Skeletal muscle satellite cell (primary cell): Measurements from ENCODE around the gene GPATCH4.
"Not testable (repeated sequence)": the region's sequence is repeated elsewhere in the genome, so short reads cannot be mapped to it uniquely, and the experiment has no call there.

ENCODE experiments used
- H3K27me3 ChIP-seq: 2 replicates; pipeline ENCODE4 v1.7.0; 2013; ENCODE audit warnings: low read length; ENCODE audit not compliant: control insufficient read depth, insufficient read depth
- H3K36me3 ChIP-seq: 2 replicates; pipeline ENCODE4 v1.7.0; 2013; ENCODE audit warnings: mild to moderate bottlenecking, control low read depth, low read length; ENCODE audit not compliant: insufficient read depth
- H3K4me1 ChIP-seq: 2 replicates; pipeline ENCODE4 v1.7.0; 2013; ENCODE audit warnings: low read length; ENCODE audit not compliant: control insufficient read depth, insufficient read depth
- H3K4me2 ChIP-seq: 2 replicates; pipeline ENCODE4 v1.7.0; 2013; ENCODE audit warnings: mild to moderate bottlenecking, low read length
- H3K4me3 ChIP-seq: 2 replicates; pipeline ENCODE4 v1.7.0; 2013; ENCODE audit warnings: low read length
- H3K9ac ChIP-seq: 2 replicates; pipeline ENCODE4 v1.7.0; 2013; ENCODE audit warnings: mild to moderate bottlenecking, low read depth, low read length, moderate library complexity
- H3K9me3 ChIP-seq: replicated peaks from 2 replicates; pipeline ENCODE4 v1.7.0; 2013; ENCODE audit warnings: mild to moderate bottlenecking, control low read depth, low read length

The GPATCH4 gene

GRCh38 chr1:156625436-156626078 lies 24.3 kb upstream of the GPATCH4 start:
- Histone ChIP-seq H3K4me3 (no peak overlapping the region), H3K4me1 (peaks cover 18% of the 10 kb centered on the region), H3K9ac (no peak overlapping the region), H3K9me3 (no peaks in the 10 kb centered on the region), H3K4me2 (peak overlapping the region; percentile 34), H3K27me3 (peaks cover 62% of the 10 kb centered on the region), H3K36me3 (no peaks in the 10 kb centered on the region)

GRCh38 chr1:156624814-156625435 lies 23.6 kb upstream of the GPATCH4 start:
- Histone ChIP-seq H3K9ac (no peak overlapping the region), H3K27me3 (peaks cover 67% of the 10 kb centered on the region), H3K4me2 (peak overlapping the region; percentile 87), H3K36me3 (no peaks in the 10 kb centered on the region), H3K4me3 (peak overlapping the region; percentile 64), H3K9me3 (no peaks in the 10 kb centered on the region), H3K4me1 (peaks cover 18% of the 10 kb centered on the region)

GRCh38 chr1:156623946-156624813 lies 22.9 kb upstream of the GPATCH4 start:
- Histone ChIP-seq H3K27me3 (peaks cover 71% of the 10 kb centered on the region), H3K9me3 (no peaks in the 10 kb centered on the region), H3K36me3 (no peaks in the 10 kb centered on the region), H3K4me3 (peak overlapping the region; percentile 64), H3K4me1 (peaks cover 18% of the 10 kb centered on the region), H3K9ac (no peak overlapping the region), H3K4me2 (peak overlapping the region; percentile 87)

- H3K4me1 ChIP-seq = peaks cover 18% of the 10 kb centered on the region
- H3K4me3 ChIP-seq = no peak overlapping the region
- H3K27me3 ChIP-seq = peaks cover 73% of the 10 kb centered on the region
- no peak overlapping the region for H3K9ac ChIP-seq
- H3K36me3 ChIP-seq = no peaks in the 10 kb centered on the region
- H3K4me2 ChIP-seq = no peak overlapping the region
- no peaks in the 10 kb centered on the region for H3K9me3 ChIP-seq
These were observed 21.5 kb upstream of the GPATCH4 start for GRCh38 chr1:156622581-156623297.

GRCh38 chr1:156619582-156619955 lies 18.3 kb upstream of the GPATCH4 start:
- peaks cover 16% of the 10 kb centered on the region for H3K4me1 ChIP-seq
- no peak overlapping the region for H3K4me2 ChIP-seq
- H3K4me3 ChIP-seq = no peak overlapping the region
- no peaks in the 10 kb centered on the region for H3K9me3 ChIP-seq
- H3K36me3 ChIP-seq = no peaks in the 10 kb centered on the region
- peaks cover 63% of the 10 kb centered on the region for H3K27me3 ChIP-seq
- no peak overlapping the region for H3K9ac ChIP-seq

GRCh38 chr1:156618853-156619581 lies 17.7 kb upstream of the GPATCH4 start, which contains the start of gene HAPLN2:
Gene HAPLN2 (plus strand): TSS chr1:156619415. CDS start chr1:156623491, 4,076 bp downstream.
- Histone ChIP-seq H3K9me3 (no peaks in the 10 kb centered on the region), H3K4me2 (no peak within 1 kb of the TSS), H3K9ac (no peak within 1 kb of the TSS), H3K4me1 (peaks cover 11% of the 10 kb centered on the region), H3K4me3 (no peak within 1 kb of the TSS), H3K27me3 (peaks cover 59% of the 10 kb centered on the region), H3K36me3 (no peaks in the 10 kb centered on the region)

- peaks cover 50% of the 10 kb centered on the region for H3K27me3 ChIP-seq
These were observed 15.2 kb upstream of the GPATCH4 start for GRCh38 chr1:156616463-156616862.

GRCh38 chr1:156615946-156616345 lies 14.7 kb upstream of the GPATCH4 start:
- Histone ChIP-seq H3K9me3 (no peaks in the 10 kb centered on the region), H3K4me2 (peak overlapping the region; percentile 55), H3K4me3 (no peak overlapping the region), H3K27me3 (peaks cover 46% of the 10 kb centered on the region), H3K36me3 (no peaks in the 10 kb centered on the region), H3K9ac (no peak overlapping the region), H3K4me1 (peaks cover 9% of the 10 kb centered on the region)

More at GRCh38 chr1:156616463-156616862, 15.2 kb upstream of the GPATCH4 start:
- Histone ChIP-seq H3K36me3 (no peaks in the 10 kb centered on the region), H3K4me2 (peak overlapping the region; percentile 55), H3K9ac (no peak overlapping the region), H3K4me1 (peaks cover 9% of the 10 kb centered on the region), H3K9me3 (no peaks in the 10 kb centered on the region), H3K4me3 (no peak overlapping the region)

GRCh38 chr1:156612666-156613065 lies 11.4 kb upstream of the GPATCH4 start:
- Histone ChIP-seq H3K9me3 (no peaks in the 10 kb centered on the region), H3K27me3 (peaks cover 26% of the 10 kb centered on the region), H3K4me1 (peaks cover 9% of the 10 kb centered on the region), H3K36me3 (no peaks in the 10 kb centered on the region), H3K4me2 (no peak overlapping the region), H3K4me3 (no peak overlapping the region), H3K9ac (no peak overlapping the region)

GRCh38 chr1:156610072-156610471 lies 8.8 kb upstream of the GPATCH4 start:
- H3K4me1 ChIP-seq, H3K4me2 ChIP-seq, H3K9me3 ChIP-seq, H3K36me3 ChIP-seq, H3K4me3 ChIP-seq, H3K9ac ChIP-seq: not testable (repeated sequence)
- H3K27me3 ChIP-seq = peaks cover 15% of the 10 kb centered on the region
